SK-N-SH (cell line): ENCODE results near the gene BAG2. TPM values are rescaled to one million over a fixed set of nuclear protein-coding genes. Genes with fewer than 3 reads are reported as not detected.
A peak's percentile ranks its signal among the peaks of the same experiment; 100 is the strongest.

ENCODE experiments used
- CTCF ChIA-PET: fragments of 300-600, 350-600 bp; formaldehyde crosslinking; extraction: SDS; loops from one replicate; lab custom pipeline; 2021; lab: Yijun Ruan, JAX
- POLR2A ChIA-PET: fragments of 350-600 bp; sonication (Branson Sonifier 250); formaldehyde crosslinking; extraction: SDS; loops from one replicate; lab custom pipeline; 2020; ENCODE audit warnings: antibody characterized with exemption, inconsistent platforms; lab: Yijun Ruan, JAX
- DNase-seq: peaks from one replicate; pipeline ENCODE4 v3.0.0; 2012
- H2AFZ ChIP-seq: fragments of 200-600 bp; sonication (generic); 2 replicates; pipeline ENCODE4 v1.8.1; 2016; ENCODE audit warnings: antibody characterized with exemption, mild to moderate bottlenecking, low read depth
- H3F3A ChIP-seq: fragments of 200-600 bp; sonication (generic); replicated peaks from 2 replicates; pipeline ENCODE3; 2016; ENCODE audit warnings: antibody characterized with exemption, mild to moderate bottlenecking; ENCODE audit not compliant: insufficient read depth
- H3K27ac ChIP-seq, 2 experiments: fragments of 200-500 bp in 1 of 2; fragments of 200-600 bp in 1 of 2; sonication (Bioruptor generic) in 1 of 2; sonication (generic), shearing (Covaris generic) in 1 of 2; 2 replicates each; pipeline versions ENCODE4 v1.5.1 to v1.6.1; 2014 to 2016; ENCODE audit warnings: low read depth in 2 of 2, inconsistent platforms in 1 of 2, low read length in 1 of 2, mild to moderate bottlenecking in 1 of 2, mixed read lengths in 1 of 2
- H3K27me3 ChIP-seq: fragments of 200-600 bp; sonication (generic), shearing (Covaris generic); 2 replicates; pipeline ENCODE4 v1.6.1; 2016; ENCODE audit warnings: mixed run types; ENCODE audit not compliant: insufficient read depth
- H3K36me3 ChIP-seq, 2 experiments: fragments of 200-500 bp in 1 of 2; fragments of 200-600 bp in 1 of 2; sonication (Bioruptor generic) in 1 of 2; sonication (generic) in 1 of 2; replicated peaks in 1 of 2; 2 replicates each; pipeline versions ENCODE3 to v1.5.1; 2014 to 2016; ENCODE audit warnings: low read length in 1 of 2, mild to moderate bottlenecking in 1 of 2; ENCODE audit not compliant: insufficient read depth in 2 of 2, control insufficient read depth in 1 of 2
- H3K4me1 ChIP-seq, 2 experiments: fragments of 200-500 bp in 1 of 2; fragments of 200-600 bp in 1 of 2; sonication (Bioruptor generic) in 1 of 2; sonication (generic), shearing (Covaris generic) in 1 of 2; 2 replicates each; pipeline versions ENCODE4 v1.5.1 to v1.6.1; 2014 to 2016; ENCODE audit warnings: low read depth in 1 of 2, low read length in 1 of 2, mixed run types in 1 of 2; ENCODE audit not compliant: insufficient read depth in 2 of 2, control insufficient read depth in 1 of 2
- H3K4me2 ChIP-seq: fragments of 200-600 bp; sonication (generic), shearing (Covaris generic); 2 replicates; pipeline ENCODE4 v1.6.1; 2017; ENCODE audit warnings: mixed run types
- H3K4me3 ChIP-seq, 2 experiments: fragments of 200-500 bp in 1 of 2; fragments of 200-600 bp in 1 of 2; sonication (Bioruptor generic) in 1 of 2; sonication (generic), shearing (Covaris generic) in 1 of 2; 2 replicates each; pipeline versions ENCODE4 v1.5.1 to v1.8.1; 2014 to 2016; ENCODE audit warnings: low read depth in 2 of 2, inconsistent platforms in 1 of 2, low read length in 1 of 2, mild to moderate bottlenecking in 1 of 2, mixed read lengths in 1 of 2, moderate library complexity in 1 of 2
- H3K79me2 ChIP-seq: fragments of 200-600 bp; sonication (generic); 2 replicates; pipeline ENCODE4 v1.8.1; 2017; ENCODE audit warnings: mild to moderate bottlenecking; ENCODE audit not compliant: insufficient read depth
- H3K9ac ChIP-seq: fragments of 200-600 bp; sonication (generic); 2 replicates; pipeline ENCODE4 v1.6.1; 2017; ENCODE audit warnings: mixed run types
- H3K9me2 ChIP-seq: fragments of 200-600 bp; sonication (generic); 2 replicates; pipeline ENCODE4 v1.6.1; 2017; ENCODE audit warnings: mixed run types
- H3K9me3 ChIP-seq: fragments of 200-600 bp; sonication (generic); 2 replicates; pipeline ENCODE4 v1.6.1; 2017; ENCODE audit warnings: mixed run types, mild to moderate bottlenecking, moderate library complexity
- H4K20me1 ChIP-seq: fragments of 200-600 bp; sonication (generic); 2 replicates; pipeline ENCODE4 v1.6.1; 2017; ENCODE audit warnings: mild to moderate bottlenecking, mixed run types; ENCODE audit not compliant: insufficient read depth
- CHD2 ChIP-seq: fragments of 150-350 bp; IDR thresholded peaks from 2 replicates; pipeline ENCODE4 v1.6.1; 2018; ENCODE audit warnings: low read length; ENCODE audit not compliant: partially characterized antibody
- CTCF ChIP-seq: fragments of 200-600 bp; sonication (generic); IDR thresholded peaks from 2 replicates; pipeline ENCODE4 v1.6.1; 2017; ENCODE audit warnings: antibody characterized with exemption, mild to moderate bottlenecking, moderate library complexity
- ELF1 ChIP-seq: IDR thresholded peaks from 2 replicates; pipeline ENCODE4 v1.4.0; 2012
- EP300 ChIP-seq, 2 experiments: IDR thresholded peaks; 2 replicates each; pipeline versions ENCODE4 v1.4.0 to v1.6.1; 2012; ENCODE audit warnings: borderline replicate concordance in 1 of 2, low read depth in 1 of 2, low read length in 1 of 2
- FOSL2 ChIP-seq: IDR thresholded peaks from 2 replicates; pipeline ENCODE4 v1.4.0; 2012; ENCODE audit warnings: low read depth, mild to moderate bottlenecking, moderate library complexity, borderline replicate concordance
- FOXM1 ChIP-seq: IDR thresholded peaks from 2 replicates; pipeline ENCODE4 v1.4.0; 2012; ENCODE audit warnings: low read depth, mild to moderate bottlenecking
- GABPA ChIP-seq: IDR thresholded peaks from 2 replicates; pipeline ENCODE4 v1.4.0; 2012; ENCODE audit warnings: low read depth, mild to moderate bottlenecking
- JUND ChIP-seq: IDR thresholded peaks from 2 replicates; pipeline ENCODE4 v1.4.0; 2012
- MEF2A ChIP-seq: IDR thresholded peaks from 2 replicates; pipeline ENCODE4 v1.4.0; 2012; ENCODE audit warnings: low read depth, borderline replicate concordance
- NRF1 ChIP-seq: IDR thresholded peaks from 2 replicates; pipeline ENCODE4 v1.6.1; 2012; ENCODE audit warnings: low read depth, mild to moderate bottlenecking, low read length
- RAD21 ChIP-seq: IDR thresholded peaks from 2 replicates; pipeline ENCODE4 v1.6.1; 2012; ENCODE audit warnings: mild to moderate bottlenecking, low read length
- SIN3A ChIP-seq: IDR thresholded peaks from 2 replicates; pipeline ENCODE4 v1.6.1; 2012; ENCODE audit warnings: low read depth, mild to moderate bottlenecking, low read length, moderate library complexity, borderline replicate concordance
- TAF1 ChIP-seq: IDR thresholded peaks from 2 replicates; pipeline ENCODE4 v1.6.1; 2012; ENCODE audit warnings: low read depth, mild to moderate bottlenecking, low read length, moderate library complexity, borderline replicate concordance
- WGBS: methylation state at CpG from one replicate; pipeline ENCODE4 v1.1.6; 2017; ENCODE audit warnings: low lambda C conversion rate; 5-methylcytosine and 5-hydroxymethylcytosine counted together
- polyA plus RNA-seq, 3 experiments: library from polyadenylated mRNA; depleted of rRNA; stranded (reverse); fragments of >200 nt; gene quantifications; 2 replicates each; pipeline ENCODE4 v1.2.3, GENCODE V29; 2012
- TF ChIP-seq, protein P1 (sequence below): IDR thresholded peaks from 2 replicates; pipeline ENCODE4 v1.4.0; 2012; ENCODE audit warnings: low read depth
- TF ChIP-seq, protein P2 (sequence below): fragments of 150-350 bp; IDR thresholded peaks from 2 replicates; pipeline ENCODE4 v1.6.1; 2017; ENCODE audit warnings: antibody characterized with exemption, low read length, low read depth, borderline replicate concordance

BAG2 gene
- polyA plus RNA-seq, 1 of the 3 experiments (the other 2 are of a cell fraction): 5.3 TPM

GRCh38 chr6:57207141-57207540, 35.0 kb downstream of the BAG2 start:
- DNase-seq: no peak
- 64% methylated on average over 2 of the region's 2 CpGs for WGBS
- H4K20me1 ChIP-seq: no peaks in the 10 kb centered on the region
- H3F3A ChIP-seq: peaks cover 21% of the 10 kb centered on the region
- ChIA-PET POLR2A (no interaction called here), CTCF (interaction anchor here (1.3 to 1.9 kb wide), 2 partner anchors 10 to 15 kb away, joined by 3 to 7 read pairs; partner anchors contain the start of gene RAB23)
- no peak overlapping the region for H3K4me2 ChIP-seq
- H3K9me2 ChIP-seq: no peaks in the 10 kb centered on the region
- no peak overlapping the region for H2AFZ ChIP-seq
- no peaks in the 10 kb centered on the region for H3K9me3 ChIP-seq
- peak overlapping the region in 1 of 2 experiments; percentile 12; a peak in 1 of 4 replicates for H3K27ac ChIP-seq
- peaks cover 90% of the 10 kb centered on the region for H3K79me2 ChIP-seq
- no peaks in the 10 kb centered on the region for H3K27me3 ChIP-seq
- TF ChIP-seq ELF1 (no peak), GABPA (no peak), TAF1 (no peak), CTCF (no peak), FOSL2 (no peak; the same call in 1 of the 2 replicates), EP300 (IDR thresholded peaks at IDR 0.05; ENCODE audit: borderline replicate concordance in 1 of 2, low read depth in 1 of 2, low read length in 1 of 2) (no peak), FOXM1 (no peak), NRF1 (no peak), JUND (no peak)
- TF ChIP-seq, protein P1, sequence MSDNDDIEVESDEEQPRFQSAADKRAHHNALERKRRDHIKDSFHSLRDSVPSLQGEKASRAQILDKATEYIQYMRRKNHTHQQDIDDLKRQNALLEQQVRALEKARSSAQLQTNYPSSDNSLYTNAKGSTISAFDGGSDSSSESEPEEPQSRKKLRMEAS: no peak
- no peak overlapping the region for H3K9ac ChIP-seq
- H3K4me3 ChIP-seq: no peak overlapping the region
- peaks cover 7 to 31% of the 10 kb centered on the region in 2 experiments for H3K36me3 ChIP-seq
- H3K4me1 ChIP-seq: peaks cover 0 to 4% of the 10 kb centered on the region in 2 experiments; a peak in 2 of 4 replicates

- 99% methylated on average over 4 of the region's 4 CpGs for WGBS
- Histone ChIP-seq H3K27ac (no peak overlapping the region), H3K79me2 (peaks cover 90% of the 10 kb centered on the region), H2AFZ (no peak overlapping the region), H3K36me3 (peaks cover 7 to 31% of the 10 kb centered on the region in 2 experiments), H3K4me1 (peaks cover 0 to 4% of the 10 kb centered on the region in 2 experiments; a peak in 1 of 4 replicates), H3K9me3 (no peaks in the 10 kb centered on the region), H3K4me3 (no peak overlapping the region), H3K4me2 (no peak overlapping the region), H3K9ac (no peak overlapping the region), H3F3A (peaks cover 20% of the 10 kb centered on the region), H4K20me1 (no peaks in the 10 kb centered on the region), H3K27me3 (no peaks in the 10 kb centered on the region), H3K9me2 (no peaks in the 10 kb centered on the region)
- ChIA-PET CTCF (interaction anchor here (1.3 to 1.9 kb wide), 2 partner anchors 9 to 14 kb away, joined by 3 to 7 read pairs; partner anchors contain the start of gene RAB23), POLR2A (no interaction called here)
- no peak for TF ChIP-seq FOXM1
- DNase-seq: no peak
Observed at GRCh38 chr6:57207872-57208271, 35.7 kb downstream of the BAG2 start.

GRCh38 chr6:57209030-57209429, 36.9 kb downstream of the BAG2 start:
- DNase-seq: no peak
- Histone ChIP-seq H3K27ac (no peak overlapping the region), H2AFZ (no peak overlapping the region), H3K79me2 (peaks cover 90% of the 10 kb centered on the region), H3K4me1 (peaks cover 0 to 4% of the 10 kb centered on the region in 2 experiments; a peak in 1 of 4 replicates), H3K4me3 (no peak overlapping the region), H4K20me1 (no peaks in the 10 kb centered on the region), H3K36me3 (peaks cover 7 to 26% of the 10 kb centered on the region in 2 experiments), H3K27me3 (no peaks in the 10 kb centered on the region), H3K4me2 (no peak overlapping the region), H3F3A (peaks cover 20% of the 10 kb centered on the region), H3K9me3 (no peaks in the 10 kb centered on the region), H3K9me2 (no peaks in the 10 kb centered on the region), H3K9ac (no peak overlapping the region)
- ChIA-PET POLR2A (no interaction called here), CTCF (interaction anchor here (1.0 kb wide), 1 partner anchor 13 kb away, joined by 3 read pairs; the partner anchor contains the start of gene RAB23)
- TF ChIP-seq RAD21 (no peak), MEF2A (no peak), FOXM1 (no peak), CHD2 (no peak), NRF1 (no peak), SIN3A (no peak), TAF1 (no peak)
- TF ChIP-seq, protein P2, sequence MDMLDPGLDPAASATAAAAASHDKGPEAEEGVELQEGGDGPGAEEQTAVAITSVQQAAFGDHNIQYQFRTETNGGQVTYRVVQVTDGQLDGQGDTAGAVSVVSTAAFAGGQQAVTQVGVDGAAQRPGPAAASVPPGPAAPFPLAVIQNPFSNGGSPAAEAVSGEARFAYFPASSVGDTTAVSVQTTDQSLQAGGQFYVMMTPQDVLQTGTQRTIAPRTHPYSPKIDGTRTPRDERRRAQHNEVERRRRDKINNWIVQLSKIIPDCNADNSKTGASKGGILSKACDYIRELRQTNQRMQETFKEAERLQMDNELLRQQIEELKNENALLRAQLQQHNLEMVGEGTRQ: no peak
